HepG2 (cell line): ENCODE measurements around the gene TMEM223. TPM values are rescaled to one million over a fixed set of nuclear protein-coding genes. Genes with fewer than 3 reads are reported as not detected.

ENCODE experiments used
- ADNP ChIP-seq: sonication (generic); formaldehyde crosslinking; IDR thresholded peaks from 2 replicates; pipeline ENCODE4 v1.4.0; 2020; ENCODE audit warnings: missing genetic modification reagents
- CBFB ChIP-seq: sonication (generic); formaldehyde crosslinking; IDR thresholded peaks from 2 replicates; pipeline ENCODE4 v1.4.0; 2020; ENCODE audit warnings: missing genetic modification reagents
- CHD2 ChIP-seq: IDR thresholded peaks from 2 replicates; pipeline ENCODE4 v1.6.1; 2011; ENCODE audit warnings: low read depth, low read length, improper control_type of control experiment
- CREM ChIP-seq, 2 experiments: sonication (generic) in 1 of 2; formaldehyde crosslinking in 1 of 2; IDR thresholded peaks; 2 replicates each; pipeline versions ENCODE4 v1.4.0 to v1.6.1; 2016 to 2020; ENCODE audit warnings: antibody characterized with exemption in 1 of 2, mild to moderate bottlenecking in 1 of 2, missing genetic modification reagents in 1 of 2
- ETV5 ChIP-seq: IDR thresholded peaks from 2 replicates; pipeline ENCODE4 v1.6.1; 2018; ENCODE audit warnings: missing biosample characterization, missing genetic modification reagents, inconsistent platforms, borderline replicate concordance
- HNRNPLL ChIP-seq: fragments of 200-400 bp; formaldehyde crosslinking; IDR thresholded peaks from 2 replicates; pipeline ENCODE4 v1.6.1; 2017; ENCODE audit warnings: mild to moderate bottlenecking, low read depth, low read length; ENCODE audit not compliant: poor library complexity, severe bottlenecking
- LCORL ChIP-seq, 2 experiments: fragments of 450-650 bp in 1 of 2; sonication (generic) in 1 of 2; formaldehyde crosslinking in 1 of 2; IDR thresholded peaks; 2 replicates each; pipeline versions ENCODE4 v1.5.0 to v1.6.1; 2017 to 2020; ENCODE audit warnings: antibody characterized with exemption in 1 of 2, missing genetic modification reagents in 1 of 2
- POLR2AphosphoS5 ChIP-seq: IDR thresholded peaks from 2 replicates; pipeline ENCODE4 v1.6.1; 2012; ENCODE audit warnings: low read depth, low read length
- RBM39 ChIP-seq: fragments of 200-400 bp; formaldehyde crosslinking; IDR thresholded peaks from one replicate; pipeline ENCODE4 v1.6.1; 2018; ENCODE audit warnings: antibody characterized with exemption, mild to moderate bottlenecking, low read depth, low read length; ENCODE audit not compliant: poor library complexity, severe bottlenecking
- TBL1XR1 ChIP-seq: fragments of 150-350 bp; IDR thresholded peaks from 2 replicates; pipeline ENCODE4 v1.6.1; 2014; ENCODE audit warnings: borderline replicate concordance, low read length; ENCODE audit not compliant: partially characterized antibody
- polyA plus RNA-seq, 8 experiments: library from polyadenylated mRNA; depleted of rRNA in 3 of 8; stranded (reverse) in 7 of 8; unstranded in 1 of 8; fragments of >200 nt; fragmentation: Illumina TruSeq in 4 of 8; extraction: Trizol in 4 of 8; gene quantifications; 2 replicates each; pipeline versions ENCODE4 v1.2.1 to v1.2.3, GENCODE V29; 2011 to 2016; ENCODE audit warnings: low read depth in 4 of 8, missing spikeins in 1 of 8, mixed read lengths in 1 of 8; ENCODE audit not compliant: insufficient read depth in 1 of 8
- total RNA-seq, 5 experiments: library from RNA; depleted of rRNA; stranded (reverse); fragments of >200 nt; fragmentation: Illumina TruSeq; extraction: Trizol; gene quantifications; 2 replicates each; pipeline ENCODE4 v1.2.3, GENCODE V29; 2016; ENCODE audit warnings: low read depth in 1 of 5
- TF ChIP-seq, protein P1 (sequence below), 2 experiments: fragments of 450-650 bp in 1 of 2; sonication (generic) in 1 of 2; formaldehyde crosslinking in 1 of 2; IDR thresholded peaks; 2 replicates each; pipeline versions ENCODE4 v1.6.1 to v1.8.0; 2016 to 2022; ENCODE audit warnings: antibody characterized with exemption in 1 of 2, mild to moderate bottlenecking in 1 of 2, missing genetic modification reagents in 1 of 2
- TF ChIP-seq, protein P2 (sequence below): sonication (generic); formaldehyde crosslinking; IDR thresholded peaks from 2 replicates; pipeline ENCODE4 v1.4.0; 2020; ENCODE audit warnings: missing genetic modification reagents

The TMEM223 gene
- total and polyA plus RNA-seq, 2 of the 13 experiments (the other 11 are each of a cell fraction or from before 2014, with no cell fraction given): 19.5 to 24.9 TPM

DNA sequence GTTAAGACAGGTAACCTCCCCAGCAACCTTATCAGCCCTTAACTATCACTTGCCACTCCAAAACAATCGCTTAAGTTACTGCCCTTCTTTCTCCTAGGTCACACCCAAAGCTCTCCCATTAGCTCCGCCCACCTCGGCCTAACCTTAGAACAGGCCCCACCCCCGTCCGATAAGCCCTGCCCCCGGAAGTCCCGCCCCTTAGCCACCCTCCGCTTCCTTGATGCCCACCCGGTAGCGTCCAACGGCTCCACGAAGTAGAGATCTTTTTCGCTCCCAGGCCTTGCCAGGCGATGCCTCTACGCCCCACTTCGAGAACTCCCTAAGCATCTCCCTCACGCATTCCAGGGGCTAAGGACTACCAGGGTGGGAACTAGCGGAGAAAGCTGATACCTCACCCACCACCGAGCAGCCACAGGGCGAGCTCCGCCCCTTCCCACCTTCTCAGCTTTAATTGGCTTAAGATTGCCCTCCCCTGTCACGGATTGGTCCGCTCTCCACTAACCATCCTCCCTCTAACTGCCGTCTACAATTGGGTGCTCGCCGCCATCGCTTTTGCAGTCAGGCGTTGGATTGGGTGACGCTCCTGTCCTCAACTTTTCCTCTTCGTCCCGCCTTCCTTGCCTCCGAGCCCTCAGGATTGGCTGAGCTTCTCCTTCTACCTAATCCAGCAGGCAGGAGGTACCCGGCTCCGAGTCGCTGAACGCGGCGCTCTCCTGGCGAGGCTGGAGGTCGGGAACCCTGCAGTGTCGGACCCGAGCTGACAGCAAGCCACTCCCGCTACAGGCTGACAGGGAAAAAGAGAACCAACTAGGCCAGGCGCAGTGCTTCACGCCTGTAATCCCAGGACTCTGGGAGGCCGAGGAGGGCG lies 37.8 kb downstream of the TMEM223 start, which contains the start of gene ZBTB3 (continued):
- TF ChIP-seq, protein P1, sequence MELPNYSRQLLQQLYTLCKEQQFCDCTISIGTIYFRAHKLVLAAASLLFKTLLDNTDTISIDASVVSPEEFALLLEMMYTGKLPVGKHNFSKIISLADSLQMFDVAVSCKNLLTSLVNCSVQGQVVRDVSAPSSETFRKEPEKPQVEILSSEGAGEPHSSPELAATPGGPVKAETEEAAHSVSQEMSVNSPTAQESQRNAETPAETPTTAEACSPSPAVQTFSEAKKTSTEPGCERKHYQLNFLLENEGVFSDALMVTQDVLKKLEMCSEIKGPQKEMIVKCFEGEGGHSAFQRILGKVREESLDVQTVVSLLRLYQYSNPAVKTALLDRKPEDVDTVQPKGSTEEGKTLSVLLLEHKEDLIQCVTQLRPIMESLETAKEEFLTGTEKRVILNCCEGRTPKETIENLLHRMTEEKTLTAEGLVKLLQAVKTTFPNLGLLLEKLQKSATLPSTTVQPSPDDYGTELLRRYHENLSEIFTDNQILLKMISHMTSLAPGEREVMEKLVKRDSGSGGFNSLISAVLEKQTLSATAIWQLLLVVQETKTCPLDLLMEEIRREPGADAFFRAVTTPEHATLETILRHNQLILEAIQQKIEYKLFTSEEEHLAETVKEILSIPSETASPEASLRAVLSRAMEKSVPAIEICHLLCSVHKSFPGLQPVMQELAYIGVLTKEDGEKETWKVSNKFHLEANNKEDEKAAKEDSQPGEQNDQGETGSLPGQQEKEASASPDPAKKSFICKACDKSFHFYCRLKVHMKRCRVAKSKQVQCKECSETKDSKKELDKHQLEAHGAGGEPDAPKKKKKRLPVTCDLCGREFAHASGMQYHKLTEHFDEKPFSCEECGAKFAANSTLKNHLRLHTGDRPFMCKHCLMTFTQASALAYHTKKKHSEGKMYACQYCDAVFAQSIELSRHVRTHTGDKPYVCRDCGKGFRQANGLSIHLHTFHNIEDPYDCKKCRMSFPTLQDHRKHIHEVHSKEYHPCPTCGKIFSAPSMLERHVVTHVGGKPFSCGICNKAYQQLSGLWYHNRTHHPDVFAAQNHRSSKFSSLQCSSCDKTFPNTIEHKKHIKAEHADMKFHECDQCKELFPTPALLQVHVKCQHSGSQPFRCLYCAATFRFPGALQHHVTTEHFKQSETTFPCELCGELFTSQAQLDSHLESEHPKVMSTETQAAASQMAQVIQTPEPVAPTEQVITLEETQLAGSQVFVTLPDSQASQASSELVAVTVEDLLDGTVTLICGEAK (IDR thresholded peaks at IDR 0.05): peak; percentile 33; the same call in 1 of the 2 replicates
- TF ChIP-seq, protein P1 (CRISPR knock-in tag; IDR thresholded peaks at IDR 0.05): no peak
- TF ChIP-seq POLR2AphosphoS5 (peak; percentile 57; the same call in 1 of the 2 replicates), TBL1XR1 (no peak), CREM (IDR thresholded peaks at IDR 0.05) (peak; percentile 62; the same call in 1 of the 2 replicates), CREM (CRISPR knock-in tag; IDR thresholded peaks at IDR 0.05) (no peak), ADNP (CRISPR knock-in tag) (no peak), CBFB (CRISPR knock-in tag) (no peak; the same call in 1 of the 2 replicates), RBM39 (peak; percentile 40), CHD2 (peak; percentile 66; the same call in 1 of the 2 replicates), LCORL (IDR thresholded peaks at IDR 0.05) (no peak), LCORL (CRISPR knock-in tag; IDR thresholded peaks at IDR 0.05) (peak; percentile 56), HNRNPLL (peak; percentile 22), ETV5 (peak; percentile 11; the same call in 1 of the 2 replicates)
- TF ChIP-seq, protein P2, sequence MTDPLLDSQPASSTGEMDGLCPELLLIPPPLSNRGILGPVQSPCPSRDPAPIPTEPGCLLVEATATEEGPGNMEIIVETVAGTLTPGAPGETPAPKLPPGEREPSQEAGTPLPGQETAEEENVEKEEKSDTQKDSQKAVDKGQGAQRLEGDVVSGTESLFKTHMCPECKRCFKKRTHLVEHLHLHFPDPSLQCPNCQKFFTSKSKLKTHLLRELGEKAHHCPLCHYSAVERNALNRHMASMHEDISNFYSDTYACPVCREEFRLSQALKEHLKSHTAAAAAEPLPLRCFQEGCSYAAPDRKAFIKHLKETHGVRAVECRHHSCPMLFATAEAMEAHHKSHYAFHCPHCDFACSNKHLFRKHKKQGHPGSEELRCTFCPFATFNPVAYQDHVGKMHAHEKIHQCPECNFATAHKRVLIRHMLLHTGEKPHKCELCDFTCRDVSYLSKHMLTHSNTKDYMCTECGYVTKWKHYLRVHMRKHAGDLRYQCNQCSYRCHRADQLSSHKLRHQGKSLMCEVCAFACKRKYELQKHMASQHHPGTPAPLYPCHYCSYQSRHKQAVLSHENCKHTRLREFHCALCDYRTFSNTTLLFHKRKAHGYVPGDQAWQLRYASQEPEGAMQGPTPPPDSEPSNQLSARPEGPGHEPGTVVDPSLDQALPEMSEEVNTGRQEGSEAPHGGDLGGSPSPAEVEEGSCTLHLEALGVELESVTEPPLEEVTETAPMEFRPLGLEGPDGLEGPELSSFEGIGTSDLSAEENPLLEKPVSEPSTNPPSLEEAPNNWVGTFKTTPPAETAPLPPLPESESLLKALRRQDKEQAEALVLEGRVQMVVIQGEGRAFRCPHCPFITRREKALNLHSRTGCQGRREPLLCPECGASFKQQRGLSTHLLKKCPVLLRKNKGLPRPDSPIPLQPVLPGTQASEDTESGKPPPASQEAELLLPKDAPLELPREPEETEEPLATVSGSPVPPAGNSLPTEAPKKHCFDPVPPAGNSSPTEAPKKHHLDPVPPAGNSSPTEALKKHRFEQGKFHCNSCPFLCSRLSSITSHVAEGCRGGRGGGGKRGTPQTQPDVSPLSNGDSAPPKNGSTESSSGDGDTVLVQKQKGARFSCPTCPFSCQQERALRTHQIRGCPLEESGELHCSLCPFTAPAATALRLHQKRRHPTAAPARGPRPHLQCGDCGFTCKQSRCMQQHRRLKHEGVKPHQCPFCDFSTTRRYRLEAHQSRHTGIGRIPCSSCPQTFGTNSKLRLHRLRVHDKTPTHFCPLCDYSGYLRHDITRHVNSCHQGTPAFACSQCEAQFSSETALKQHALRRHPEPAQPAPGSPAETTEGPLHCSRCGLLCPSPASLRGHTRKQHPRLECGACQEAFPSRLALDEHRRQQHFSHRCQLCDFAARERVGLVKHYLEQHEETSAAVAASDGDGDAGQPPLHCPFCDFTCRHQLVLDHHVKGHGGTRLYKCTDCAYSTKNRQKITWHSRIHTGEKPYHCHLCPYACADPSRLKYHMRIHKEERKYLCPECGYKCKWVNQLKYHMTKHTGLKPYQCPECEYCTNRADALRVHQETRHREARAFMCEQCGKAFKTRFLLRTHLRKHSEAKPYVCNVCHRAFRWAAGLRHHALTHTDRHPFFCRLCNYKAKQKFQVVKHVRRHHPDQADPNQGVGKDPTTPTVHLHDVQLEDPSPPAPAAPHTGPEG (CRISPR knock-in tag): peak; percentile 23; the same call in 1 of the 2 replicates
